ENCODE data around the gene ERBB4. TPM values are rescaled to one million over a fixed set of nuclear protein-coding genes. Genes with fewer than 3 reads are reported as not detected.
"Not testable (repeated sequence)": the region's sequence is repeated elsewhere in the genome, so short reads cannot be mapped to it uniquely, and the experiment has no call there.

Gene ERBB4
- total RNA-seq, 4 donors from 2014 or later, result 0.09 to 0.67 TPM; not detected in 2

- DNase-seq, result no peak
Measured at GRCh38 chr2:211564441-211564840, 974.2 kb downstream of the ERBB4 start.

GRCh38 chr2:211545582-211545981, 993.0 kb downstream of the ERBB4 start:
- Histone ChIP-seq H3K27ac (no peak overlapping the region), H3K27me3 (no peaks in the 10 kb centered on the region), H3K4me3 (no peak overlapping the region), H3K4me1 (no peaks in the 10 kb centered on the region), H3K9me3 (no peaks in the 10 kb centered on the region), H3K36me3 (no peaks in the 10 kb centered on the region)
- no peak for DNase-seq
- TF ChIP-seq CTCF (IDR thresholded peaks at IDR 0.05) (no peak), POLR2A (IDR thresholded peaks at IDR 0.05) (no peak)

More at GRCh38 chr2:211564441-211564840, 974.2 kb downstream of the ERBB4 start:
- no peaks in the 10 kb centered on the region for H3K36me3 ChIP-seq
- no peak overlapping the region for H3K4me3 ChIP-seq
- no peaks in the 10 kb centered on the region for H3K9me3 ChIP-seq
- H3K27ac ChIP-seq, result no peak overlapping the region
- TF ChIP-seq POLR2A (IDR thresholded peaks at IDR 0.05), result no peak
- no peak for TF ChIP-seq CTCF (IDR thresholded peaks at IDR 0.05)
- H3K27me3 ChIP-seq, result no peaks in the 10 kb centered on the region
- no peaks in the 10 kb centered on the region for H3K4me1 ChIP-seq

- Histone ChIP-seq H3K4me1 (no peaks in the 10 kb centered on the region), H3K4me3 (no peak overlapping the region), H3K27me3 (no peaks in the 10 kb centered on the region), H3K9me3 (no peaks in the 10 kb centered on the region), H3K27ac (no peak overlapping the region), H3K36me3 (no peaks in the 10 kb centered on the region)
- no peak for DNase-seq
- TF ChIP-seq CTCF (IDR thresholded peaks at IDR 0.05), result no peak
- TF ChIP-seq POLR2A (IDR thresholded peaks at IDR 0.05), result no peak
Measured at GRCh38 chr2:211534632-211535031, 1004.0 kb downstream of the ERBB4 start.

- H3K36me3 ChIP-seq, H3K4me3 ChIP-seq, H3K4me1 ChIP-seq, H3K27me3 ChIP-seq, H3K27ac ChIP-seq, DNase-seq, H3K9me3 ChIP-seq: not testable (repeated sequence)
Measured at GRCh38 chr2:211524248-211524647, 1014.4 kb downstream of the ERBB4 start.

GRCh38 chr2:211516537-211516936, 1022.1 kb downstream of the ERBB4 start:
- TF ChIP-seq CTCF (IDR thresholded peaks at IDR 0.05), result no peak
- TF ChIP-seq POLR2A (IDR thresholded peaks at IDR 0.05), result no peak
- H3K9me3 ChIP-seq, result no peaks in the 10 kb centered on the region

GRCh38 chr2:211514049-211514448, 1024.6 kb downstream of the ERBB4 start:
- Histone ChIP-seq H3K36me3 (no peaks in the 10 kb centered on the region), H3K9me3 (no peaks in the 10 kb centered on the region), H3K27ac (no peak overlapping the region), H3K27me3 (no peaks in the 10 kb centered on the region), H3K4me1 (no peaks in the 10 kb centered on the region), H3K4me3 (no peak overlapping the region)
- no peak for TF ChIP-seq POLR2A (IDR thresholded peaks at IDR 0.05)
- no peak for TF ChIP-seq CTCF (IDR thresholded peaks at IDR 0.05)
- no peak for DNase-seq

More at GRCh38 chr2:211516537-211516936, 1022.1 kb downstream of the ERBB4 start:
- H3K4me1 ChIP-seq, result no peaks in the 10 kb centered on the region
- DNase-seq, result no peak
- no peak overlapping the region for H3K4me3 ChIP-seq
- no peak overlapping the region for H3K27ac ChIP-seq
- no peaks in the 10 kb centered on the region for H3K27me3 ChIP-seq
- no peaks in the 10 kb centered on the region for H3K36me3 ChIP-seq

Measured in Peyer's patch (tissue), 4 donors.